GM19193 (cell line): Measurements from ENCODE around the gene KIF16B.

Experiments used
- POLR2A ChIP-seq: IDR thresholded peaks from 4 replicates; pipeline ENCODE4 v1.6.1; 2011; ENCODE audit not compliant: insufficient read depth, insufficient read length; ENCODE audit errors: extremely low read depth

Gene KIF16B

DNA sequence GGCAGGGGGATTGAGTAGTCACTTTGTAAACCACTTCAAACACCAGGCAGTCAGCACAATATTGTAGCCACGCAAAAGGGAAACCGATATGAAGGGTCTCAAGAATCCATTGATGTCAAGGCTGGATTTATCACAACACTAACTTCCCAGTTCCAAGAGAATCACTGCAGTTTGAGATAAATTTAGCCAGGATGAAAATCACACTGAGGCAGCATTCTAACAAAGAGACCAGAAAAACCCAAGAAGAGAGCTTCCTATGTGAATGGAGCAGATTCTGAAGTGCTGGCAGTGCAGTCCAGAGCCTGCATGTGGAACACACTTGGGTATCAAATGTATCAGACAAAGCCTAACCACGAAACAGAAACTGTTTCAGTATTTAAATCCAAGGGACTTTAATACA, 84.6 kb downstream of the KIF16B start:
- no peak for TF ChIP-seq POLR2A

DNA sequence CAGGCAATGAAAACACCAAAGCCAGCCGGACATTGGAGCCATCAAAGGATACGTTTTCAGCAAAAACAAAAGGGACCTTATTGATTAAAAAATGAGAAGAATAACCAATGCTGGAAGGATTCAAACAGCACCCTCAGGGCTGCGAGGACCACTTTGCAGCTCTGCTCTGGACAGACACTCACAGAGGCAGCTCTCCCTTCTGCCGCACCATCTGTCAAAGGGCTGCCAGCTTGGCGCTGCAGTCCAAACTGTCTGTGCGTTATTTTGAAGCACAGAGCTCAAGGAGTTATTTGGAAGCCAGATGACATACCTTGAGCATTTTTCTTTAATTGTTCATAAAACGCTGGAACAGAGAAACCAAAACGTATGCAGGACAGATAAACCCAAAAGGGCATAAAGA, 85.2 kb downstream of the KIF16B start:
- TF ChIP-seq POLR2A: no peak

DNA sequence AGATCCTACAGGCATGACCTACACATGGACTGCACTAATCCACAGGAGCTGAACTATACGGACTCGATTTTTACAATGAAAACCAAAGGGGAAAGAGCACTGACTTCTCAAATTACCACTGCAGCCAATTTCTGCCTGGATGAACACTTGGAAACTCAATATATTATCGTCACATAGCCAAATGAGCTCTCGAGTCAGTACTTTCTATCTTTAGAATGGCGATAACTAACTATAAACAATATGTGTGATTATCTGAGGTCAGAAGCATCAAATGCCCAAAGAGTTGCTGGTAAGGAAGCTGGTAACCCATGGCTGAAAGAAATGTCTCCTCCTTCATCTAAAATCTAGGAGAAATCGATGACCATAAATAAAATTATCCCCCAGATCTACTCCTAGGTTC, 86.7 kb downstream of the KIF16B start:
- no peak for TF ChIP-seq POLR2A

DNA sequence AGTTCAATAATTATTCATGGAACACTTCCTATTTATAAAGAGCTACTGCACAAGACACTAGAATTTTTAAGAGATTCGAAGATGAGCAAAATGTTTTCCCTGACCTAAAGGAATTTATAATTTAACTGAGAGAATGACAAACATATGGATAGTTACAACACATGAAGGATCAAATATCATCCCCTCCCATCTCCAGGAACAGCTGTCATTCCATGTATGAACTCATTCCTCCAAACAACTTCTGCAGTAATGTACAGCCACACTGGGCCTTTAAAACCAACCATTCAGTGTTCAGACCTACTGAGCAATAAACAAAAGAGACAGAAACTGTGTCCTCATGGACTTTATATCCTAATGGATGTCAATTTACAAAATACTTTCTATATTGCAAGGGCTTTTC, 87.8 kb downstream of the KIF16B start:
- TF ChIP-seq POLR2A: no peak

DNA sequence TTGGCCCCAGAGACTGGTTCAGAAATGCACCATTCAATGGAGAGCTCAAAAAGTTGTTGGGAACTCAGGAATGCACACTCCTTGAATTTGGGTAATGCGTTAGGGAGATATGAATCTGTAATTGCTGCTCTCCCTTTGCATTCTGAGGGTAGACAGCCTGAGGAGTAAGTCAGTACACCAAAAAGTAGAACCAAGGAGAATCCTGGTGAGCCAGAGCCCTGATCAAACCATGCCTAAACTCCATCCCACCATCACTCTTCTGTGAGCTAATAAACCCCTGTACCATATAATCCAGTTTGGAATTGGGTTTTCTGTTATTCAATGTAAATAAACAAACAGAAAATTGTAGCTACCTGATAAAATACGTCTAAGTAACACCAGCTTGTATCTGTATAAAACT, 90.2 kb downstream of the KIF16B start:
- TF ChIP-seq POLR2A: no peak

DNA sequence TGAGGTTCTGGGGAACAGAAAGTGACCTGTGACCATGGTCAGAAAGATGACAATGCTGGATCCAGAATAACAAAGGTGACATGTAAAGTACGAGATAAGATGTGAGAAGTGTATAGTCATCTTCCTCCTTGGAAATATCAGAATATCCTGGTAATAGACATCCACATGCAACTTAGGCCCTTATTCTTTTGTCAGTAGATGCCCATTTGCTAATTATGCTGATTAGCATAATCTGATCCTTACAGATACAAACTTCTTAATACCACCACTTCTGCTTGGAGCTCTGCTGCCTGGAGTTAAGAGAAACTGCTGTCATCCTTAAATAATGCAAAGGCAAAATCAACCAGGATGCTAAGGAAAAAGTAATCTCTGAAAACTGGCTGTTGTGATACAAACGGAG, 91.3 kb downstream of the KIF16B start:
- TF ChIP-seq POLR2A: no peak

DNA sequence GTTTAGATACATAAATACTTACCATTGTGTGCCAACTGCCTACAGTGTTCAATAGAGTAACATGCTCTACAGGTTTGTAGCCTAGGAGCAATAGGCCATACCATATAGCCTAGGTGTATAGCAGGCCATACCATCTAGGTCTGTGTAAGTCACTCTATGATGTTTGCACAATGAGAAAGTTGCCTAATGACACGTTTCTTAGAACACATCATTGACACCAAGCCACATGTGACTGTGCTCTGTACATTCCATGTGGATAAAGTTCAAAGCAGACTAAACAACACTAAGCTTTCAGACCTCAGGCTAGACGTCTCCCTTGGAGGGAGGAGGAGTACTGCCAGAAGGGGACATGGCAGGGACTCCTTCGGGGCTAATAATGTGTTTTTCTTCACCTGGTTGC, 93.6 kb downstream of the KIF16B start:
- TF ChIP-seq POLR2A: no peak

DNA sequence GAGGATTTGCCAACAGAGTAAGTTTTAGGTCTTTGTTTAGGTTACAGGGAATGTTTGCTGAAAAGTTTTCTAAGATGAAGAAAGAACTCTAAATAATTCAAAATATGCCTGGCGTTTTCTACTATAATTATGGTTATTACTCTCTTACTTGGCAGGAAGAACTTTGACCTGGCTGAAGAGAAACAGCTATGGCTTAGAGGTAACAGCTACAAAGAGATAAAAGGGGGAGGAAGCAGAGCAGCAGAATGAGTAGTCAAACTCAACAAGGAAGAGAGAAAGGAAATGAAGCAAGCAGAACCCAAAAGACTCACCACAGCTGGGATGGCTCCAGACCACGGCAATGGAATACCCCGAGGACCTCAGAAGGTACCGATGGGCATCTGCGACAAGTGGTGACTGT, 95.6 kb downstream of the KIF16B start:
- TF ChIP-seq POLR2A: no peak

DNA sequence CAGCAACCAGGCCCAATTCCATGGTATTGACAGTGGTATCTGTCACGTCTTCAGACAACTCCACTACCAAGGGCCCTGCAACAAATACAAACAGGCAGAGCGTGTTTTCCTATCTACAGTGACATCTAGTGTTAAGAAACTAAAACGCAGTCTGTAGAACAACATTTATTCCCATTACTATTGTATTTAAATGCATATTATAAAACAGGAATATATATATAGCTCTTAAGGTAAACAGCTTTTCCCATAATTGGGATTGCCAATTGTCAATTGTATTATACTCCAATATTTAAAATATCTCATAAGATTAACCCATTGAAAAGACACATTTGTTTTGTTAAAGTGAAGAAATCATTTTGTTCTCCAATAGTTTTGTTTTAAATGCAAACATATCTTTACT, 97.2 kb downstream of the KIF16B start:
- no peak for TF ChIP-seq POLR2A

DNA sequence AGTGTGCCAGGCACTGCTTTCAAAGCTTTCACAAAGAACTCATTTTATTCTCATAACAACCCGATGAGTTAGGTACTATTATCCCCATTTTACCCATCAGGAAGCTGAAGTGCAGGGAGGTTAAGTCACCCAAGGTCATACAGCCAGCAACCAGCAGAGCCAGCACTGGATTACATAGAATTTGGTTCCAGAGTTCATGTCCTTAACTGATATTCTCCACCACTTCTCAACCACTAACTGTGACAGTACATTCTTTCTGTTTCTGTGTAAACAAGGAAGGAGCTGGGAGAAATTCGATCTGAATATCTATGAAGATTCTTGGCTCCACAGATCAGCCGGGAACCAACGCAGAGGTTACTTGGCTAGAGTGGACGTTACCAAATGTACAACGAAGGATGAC, 98.0 kb downstream of the KIF16B start:
- TF ChIP-seq POLR2A: no peak

DNA sequence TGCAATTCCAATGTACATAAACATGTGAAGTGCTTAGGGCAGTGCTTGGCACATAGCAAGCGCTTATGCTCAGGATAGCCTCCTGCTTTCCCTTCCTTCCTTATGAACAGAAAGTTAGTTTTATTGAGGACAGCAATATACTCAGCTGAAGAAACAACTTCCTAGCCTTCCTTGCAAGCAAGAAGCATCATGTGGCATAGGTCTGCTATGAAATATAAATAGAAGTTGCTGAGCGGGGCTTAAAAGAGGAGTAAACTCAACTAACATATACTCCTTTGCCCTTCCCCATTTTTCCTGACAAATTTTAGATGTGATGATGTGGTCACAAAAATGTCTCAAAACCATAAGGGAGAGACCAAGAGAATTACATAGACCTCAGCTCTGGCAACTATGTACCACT, 98.9 kb downstream of the KIF16B start:
- TF ChIP-seq POLR2A: no peak

DNA sequence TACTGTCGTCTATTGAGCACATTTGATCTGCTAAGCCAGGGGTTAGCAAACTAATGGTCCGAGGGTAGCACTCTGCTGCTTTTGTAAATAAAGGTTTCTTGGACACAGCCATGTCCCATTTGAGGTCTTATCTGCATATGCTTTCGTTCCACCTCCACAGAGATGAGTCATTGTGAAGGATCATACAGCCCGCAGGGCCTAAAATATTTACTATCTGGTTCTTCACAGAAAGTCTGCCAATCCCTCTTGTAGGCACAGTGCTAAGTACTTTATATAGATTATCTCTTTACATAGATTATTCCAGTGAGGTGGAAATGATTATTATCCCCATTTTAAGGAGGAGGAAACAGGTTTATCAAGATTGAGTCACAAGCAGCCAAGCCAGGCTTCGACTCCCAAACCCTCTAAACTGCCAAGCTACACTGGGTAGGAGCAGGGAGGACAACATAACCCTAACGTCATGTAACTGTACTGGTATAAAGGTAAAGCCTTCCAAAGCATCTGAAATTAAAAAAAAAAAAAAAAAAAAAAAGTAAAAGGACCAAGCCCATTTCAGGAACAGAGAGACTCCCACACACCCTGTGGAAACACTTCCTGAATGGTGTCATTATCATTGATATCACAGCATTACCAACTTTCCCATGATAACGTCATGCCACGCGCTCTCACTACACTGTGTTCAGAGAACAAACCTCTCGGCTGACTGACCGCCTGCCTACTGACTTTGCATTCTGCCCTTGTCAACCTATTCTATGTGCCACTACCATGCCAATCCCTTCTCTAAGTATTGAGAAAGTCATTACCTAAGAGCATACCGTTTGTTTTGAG, 101.0 kb downstream of the KIF16B start:
- no peak for TF ChIP-seq POLR2A

DNA sequence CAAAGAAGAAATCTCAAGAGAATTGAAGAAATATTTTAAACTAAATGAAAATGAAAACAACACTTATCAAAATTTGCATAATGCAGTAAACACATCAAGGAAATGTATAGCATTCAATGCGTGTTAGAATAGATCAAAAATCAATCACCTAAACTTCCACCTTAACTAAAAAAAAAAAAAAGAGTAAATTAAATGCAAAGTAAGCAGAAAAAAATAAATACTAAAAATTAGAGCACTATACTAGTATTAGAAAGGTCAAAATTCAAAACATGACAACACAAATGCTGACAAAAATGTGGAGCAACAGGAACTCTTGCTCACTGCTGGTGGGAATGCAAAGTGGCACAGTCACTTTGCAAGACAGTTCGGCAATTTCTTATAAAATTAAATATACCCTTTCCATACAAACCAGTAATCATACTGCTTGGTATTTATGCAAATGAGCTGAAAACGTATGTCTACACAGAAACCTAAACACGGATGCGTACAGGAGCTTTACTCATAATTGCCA, 103.8 kb downstream of the KIF16B start:
- no peak for TF ChIP-seq POLR2A

DNA sequence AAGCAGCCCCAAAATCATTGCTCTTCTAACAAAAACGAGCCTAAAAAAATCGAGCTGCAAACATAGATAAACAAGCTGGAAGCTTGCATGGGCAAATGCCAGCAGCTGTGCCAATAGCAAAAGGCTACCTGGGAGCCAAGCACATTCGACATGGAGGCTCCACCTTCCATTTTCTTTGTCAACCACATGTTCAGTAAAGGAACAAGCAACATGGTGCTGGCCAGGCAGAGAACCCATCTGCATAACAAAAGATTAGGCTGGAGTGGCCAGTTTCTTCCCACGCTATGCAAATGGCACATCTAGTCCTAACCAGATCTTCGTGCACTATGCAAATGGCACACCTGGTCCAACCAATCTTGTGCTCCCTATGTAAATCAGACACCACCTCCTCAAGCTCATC, 110.5 kb downstream of the KIF16B start:
- no peak for TF ChIP-seq POLR2A

DNA sequence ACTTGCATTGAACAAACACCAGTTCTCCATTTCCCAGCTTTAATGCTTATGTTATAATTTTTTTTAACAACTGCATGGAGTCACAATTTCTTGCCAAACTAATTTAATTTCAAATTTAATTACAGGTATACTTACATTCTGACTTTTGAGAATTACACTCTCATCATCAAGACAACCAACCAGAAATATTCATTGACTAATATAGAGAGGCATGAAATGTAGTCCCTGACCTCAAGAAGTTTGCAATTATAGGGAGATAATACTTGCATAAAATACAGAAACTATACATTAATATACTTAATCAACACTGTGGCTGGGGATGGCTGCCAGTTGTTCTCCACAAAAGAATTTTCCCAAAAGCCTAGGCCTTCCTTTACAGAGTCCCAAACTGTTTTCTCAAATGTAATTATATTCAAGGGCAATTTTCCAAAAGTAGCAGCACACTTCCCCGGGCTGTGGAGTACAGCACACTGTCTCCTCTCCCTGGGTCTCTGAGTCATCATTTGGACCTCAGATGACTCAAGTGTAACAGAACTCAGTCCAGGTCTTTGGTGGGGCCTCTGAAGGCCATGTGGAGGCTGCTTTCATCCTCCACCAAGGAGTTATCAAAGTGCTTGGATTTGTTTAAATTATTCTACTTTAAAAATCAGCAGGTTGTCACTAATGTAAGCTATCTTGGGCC, 114.1 kb downstream of the KIF16B start:
- no peak for TF ChIP-seq POLR2A

DNA sequence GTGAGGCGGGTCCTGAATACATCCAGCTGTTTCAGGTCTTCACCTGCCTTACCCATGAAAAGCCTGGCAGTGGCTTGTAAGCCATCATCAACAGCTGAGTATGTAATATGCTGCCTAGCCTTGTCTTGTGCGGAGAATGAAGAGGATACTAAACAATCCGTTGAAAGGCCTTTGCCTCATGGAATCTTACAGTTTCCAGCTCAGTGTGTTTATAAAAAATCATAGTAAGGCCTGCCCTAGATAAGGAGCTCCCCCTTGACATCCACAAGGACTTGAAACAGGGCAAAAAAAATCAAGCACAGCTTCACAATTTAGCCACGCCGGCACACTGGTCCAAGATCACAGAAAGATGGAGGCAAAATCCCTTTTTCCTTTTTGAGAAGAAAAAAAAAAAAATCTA, 115.7 kb downstream of the KIF16B start:
- TF ChIP-seq POLR2A: no peak
